B cell (primary cell): ENCODE measurements around the gene OR4E2. TPM values are rescaled to one million over a fixed set of nuclear protein-coding genes. Genes with fewer than 3 reads are reported as not detected.
A peak's percentile ranks its signal among the peaks of the same experiment; 100 is the strongest.

Experiments used
- ATAC-seq: fragments of 200-7000 bp; cut with Tn5 transposase; one replicate; pipeline ENCODE4 v1.10.0; 2021; ENCODE audit warnings: low read depth, mild to moderate bottlenecking, moderate number of reproducible peaks, moderate library complexity
- CTCF ChIA-PET: fragments of 350-600 bp; sonication (Branson Sonifier 250); formaldehyde crosslinking; loops from one replicate; lab custom pipeline; 2021; ENCODE audit warnings: antibody characterized with exemption, inconsistent platforms; lab: Charles Lee
- POLR2A ChIA-PET: fragments of 350-600 bp; sonication (Branson Sonifier 250); formaldehyde crosslinking; loops from one replicate; lab custom pipeline; 2021; ENCODE audit warnings: antibody characterized with exemption; lab: Charles Lee
- DNase-seq: peaks from one replicate; pipeline ENCODE4 v3.0.0; 2013
- H2AFZ ChIP-seq: 2 replicates; pipeline ENCODE4 v1.6.1; 2012; ENCODE audit warnings: mild to moderate bottlenecking, low read depth, low read length; ENCODE audit not compliant: insufficient read depth, poor library complexity, severe bottlenecking
- H3K27ac ChIP-seq, 2 donors: 1 replicate in 1 of 2; 2 replicates in 1 of 2; pipeline ENCODE4 v1.5.1; 2012 to 2013; ENCODE audit warnings: low read length in 2 of 2, mild to moderate bottlenecking in 2 of 2, moderate library complexity in 1 of 2
- H3K27me3 ChIP-seq, 4 experiments: fragments of 200-600 bp in 1 of 4; sonication (generic) in 1 of 4; replicated peaks in 1 of 4; 1 replicate in 2 of 4; 2 replicates in 2 of 4; pipeline versions ENCODE4 v1.6.1 to v1.7.0; 2013 to 2016; ENCODE audit warnings: low read length in 3 of 4, mild to moderate bottlenecking in 2 of 4, mixed read lengths in 1 of 4, moderate library complexity in 1 of 4; ENCODE audit not compliant: insufficient read depth in 4 of 4, control insufficient read depth in 3 of 4; ENCODE audit errors: control extremely low read depth in 1 of 4
- H3K36me3 ChIP-seq, 2 experiments: replicated peaks in 1 of 2; 1 replicate in 1 of 2; 2 replicates in 1 of 2; pipeline versions ENCODE4 v1.6.1 to v1.7.1; 2013; ENCODE audit warnings: low read length in 1 of 2; ENCODE audit not compliant: insufficient read depth in 2 of 2, control insufficient read depth in 1 of 2; ENCODE audit errors: control extremely low read depth in 1 of 2, extremely low read depth in 1 of 2
- H3K4me1 ChIP-seq, 2 donors: fragments of 200-600 bp in 1 of 2; sonication (generic) in 1 of 2; 1 replicate in 1 of 2; 2 replicates in 1 of 2; pipeline versions ENCODE4 v1.5.1 to v1.6.1; 2013 to 2017; ENCODE audit warnings: low read length in 2 of 2; ENCODE audit not compliant: control insufficient read depth in 2 of 2, insufficient read depth in 2 of 2
- H3K4me2 ChIP-seq: replicated peaks from 2 replicates; pipeline ENCODE3; 2012; ENCODE audit warnings: mild to moderate bottlenecking, low read depth, low read length; ENCODE audit not compliant: poor library complexity, severe bottlenecking
- H3K4me3 ChIP-seq, 5 experiments: fragments of 200-600 bp in 1 of 5; sonication (generic) in 1 of 5; 1 replicate in 3 of 5; 2 replicates in 2 of 5; pipeline versions ENCODE4 v1.5.1 to v1.7.0; 2011 to 2016; ENCODE audit warnings: low read length in 4 of 5, mild to moderate bottlenecking in 4 of 5, low read depth in 2 of 5, control low read depth in 1 of 5, moderate library complexity in 1 of 5; ENCODE audit not compliant: insufficient read depth in 1 of 5; ENCODE audit errors: control extremely low read depth in 1 of 5, extremely low read depth in 1 of 5
- H3K79me2 ChIP-seq: fragments of 200-600 bp; sonication (generic); one replicate; pipeline ENCODE4 v1.6.0; 2016; ENCODE audit warnings: low read length; ENCODE audit not compliant: control insufficient read depth, insufficient read depth
- H3K9ac ChIP-seq: fragments of 200-600 bp; sonication (generic); 2 replicates; pipeline ENCODE4 v1.6.1; 2017; ENCODE audit warnings: mild to moderate bottlenecking, low read length, moderate library complexity
- H3K9me3 ChIP-seq, 3 donors: one replicate each; pipeline versions ENCODE4 v1.6.1 to v1.7.1; 2013; ENCODE audit warnings: low read length in 2 of 3; ENCODE audit not compliant: control insufficient read depth in 2 of 3, insufficient read depth in 1 of 3; ENCODE audit errors: control extremely low read depth in 1 of 3
- H4K20me1 ChIP-seq: 2 replicates; pipeline ENCODE4 v1.6.0; 2012; ENCODE audit warnings: mild to moderate bottlenecking, low read length; ENCODE audit not compliant: insufficient read depth, control insufficient read depth, poor library complexity, severe bottlenecking
- H3K27ac Mint-ChIP-seq: one replicate; pipeline ENCODE4 v1.8.0; 2021; ENCODE audit warnings: mixed read lengths
- H3K27me3 Mint-ChIP-seq: one replicate; pipeline ENCODE4 v1.8.0; 2021; ENCODE audit warnings: mixed read lengths
- H3K4me1 Mint-ChIP-seq: one replicate; pipeline ENCODE4 v1.8.0; 2021; ENCODE audit warnings: mixed read lengths
- H3K4me3 Mint-ChIP-seq: one replicate; pipeline ENCODE4 v1.8.0; 2021; ENCODE audit warnings: mixed read lengths
- H3K9me3 Mint-ChIP-seq: one replicate; pipeline ENCODE4 v1.8.0; 2022; ENCODE audit warnings: mixed read lengths; ENCODE audit not compliant: insufficient read depth
- CTCF ChIP-seq: fragments of 200-600 bp; IDR thresholded peaks from one replicate; pipeline ENCODE4 v1.8.0; 2022; ENCODE audit warnings: antibody characterized with exemption, mild to moderate bottlenecking
- EZH2 ChIP-seq: IDR thresholded peaks from 2 replicates; pipeline ENCODE4 v1.6.1; 2012; ENCODE audit warnings: borderline replicate concordance, low read depth, mild to moderate bottlenecking, moderate library complexity, low read length; ENCODE audit not compliant: insufficient read depth, poor library complexity, severe bottlenecking
- WGBS: methylation state at CpG from one replicate; pipeline ENCODE4 v1.1.5; 2013; ENCODE audit warnings: missing lambda C conversion rate; ENCODE audit not compliant: insufficient coverage; 5-methylcytosine and 5-hydroxymethylcytosine counted together
- intact Hi-C: fragments of 100-400 bp; cut with micrococcal nuclease; formaldehyde crosslinking; loops from one replicate; pipeline ENCODE4 v1.10.0; 2022
- polyA plus RNA-seq: library from polyadenylated mRNA; depleted of rRNA; stranded (reverse); fragments of >200 nt; gene quantifications from 2 replicates; pipeline ENCODE4 v1.2.3, GENCODE V29; 2012
- total RNA-seq, 2 donors: library from RNA; stranded (reverse); fragments of 120-200 nt in 1 of 2; gene quantifications; 1 replicate in 1 of 2; 2 replicates in 1 of 2; pipeline versions ENCODE4 v1.2.3 to v1.2.4, GENCODE V29; 2013 to 2022

The OR4E2 gene
- total and polyA plus RNA-seq, 2 donors (not counting 1 experiment from before 2014, with no cell fraction given) = not detected

GRCh38 chr14:21703357-21704326 lies 50.0 kb downstream of the OR4E2 start:
- ATAC-seq = peak; percentile 10
- Histone ChIP-seq H3K36me3 (no peaks in the 10 kb centered on the region), H3K79me2 (no peaks in the 10 kb centered on the region), H3K4me3 (no peak overlapping the region), H3K4me1 (no peaks in the 10 kb centered on the region), H3K4me2 (no peak overlapping the region), H2AFZ (no peak overlapping the region), H3K27me3 (peaks cover 0 to 22% (median 15%) of the 10 kb centered on the region in 4 experiments), H3K9ac (no peak overlapping the region), H3K27ac (no peak overlapping the region), H3K9me3 (peaks cover 4 to 16% (median 11%) of the 10 kb centered on the region in 3 donors), H4K20me1 (no peaks in the 10 kb centered on the region)
- peaks cover 5% of the 10 kb centered on the region for H3K4me1 Mint-ChIP-seq
- H3K27ac Mint-ChIP-seq = no peak overlapping the region
- WGBS = 67% methylated on average over 2 of the region's 2 CpGs
- peaks cover 49% of the 10 kb centered on the region for H3K27me3 Mint-ChIP-seq
- POLR2A ChIA-PET = no interaction called here
- H3K4me3 Mint-ChIP-seq = no peak overlapping the region
- CTCF ChIA-PET = no interaction called here
- intact Hi-C loops = no loop called here
- no peak for DNase-seq
- TF ChIP-seq CTCF (no peak), EZH2 (no peak)
- peaks cover 5% of the 10 kb centered on the region for H3K9me3 Mint-ChIP-seq

GRCh38 chr14:21704338-21704737 lies 50.7 kb downstream of the OR4E2 start:
- Histone ChIP-seq H3K36me3 (no peaks in the 10 kb centered on the region), H2AFZ (no peak overlapping the region), H3K4me3 (no peak overlapping the region), H3K9me3 (peaks cover 4 to 16% (median 11%) of the 10 kb centered on the region in 3 donors), H3K27ac (no peak overlapping the region), H4K20me1 (no peaks in the 10 kb centered on the region), H3K4me2 (no peak overlapping the region), H3K4me1 (no peaks in the 10 kb centered on the region), H3K27me3 (peaks cover 0 to 24% (median 17%) of the 10 kb centered on the region in 4 experiments), H3K9ac (no peak overlapping the region), H3K79me2 (no peaks in the 10 kb centered on the region)
- H3K27me3 Mint-ChIP-seq = peaks cover 51% of the 10 kb centered on the region
- no peak for DNase-seq
- ChIA-PET POLR2A (no interaction called here), CTCF (no interaction called here)
- no peak for ATAC-seq
- no peak overlapping the region for H3K4me3 Mint-ChIP-seq
- H3K4me1 Mint-ChIP-seq = peaks cover 5% of the 10 kb centered on the region
- intact Hi-C loops = no loop called here
- TF ChIP-seq EZH2 (no peak), CTCF (no peak)
- no peak overlapping the region for H3K27ac Mint-ChIP-seq
- H3K9me3 Mint-ChIP-seq = peaks cover 5% of the 10 kb centered on the region
